D721Med (cell line): Measurements from ENCODE around the gene PADI4.
A peak's percentile ranks its signal among the peaks of the same experiment; 100 is the strongest.
"Not testable (repeated sequence)": the region's sequence is repeated elsewhere in the genome, so short reads cannot be mapped to it uniquely, and the experiment has no call there.

Experiments used
- DNase-seq: peaks from one replicate; pipeline ENCODE4 v3.0.0; 2011; ENCODE audit warnings: low spot score; ENCODE audit not compliant: insufficient read length
- FAIRE-seq: peaks from 2 replicates; lab custom pipeline; 2011; peaks lifted over from hg19 to GRCh38; lab: Jason Lieb, UNC
- CTCF ChIP-seq: IDR thresholded peaks from 2 replicates; pipeline ENCODE4 v1.5.1; 2012; ENCODE audit warnings: mild to moderate bottlenecking, control low read depth; ENCODE audit not compliant: insufficient read depth; ENCODE audit errors: missing control alignments

PADI4 gene

GRCh38 chr1:17319561-17320350 is 11.8 kb downstream of the PADI4 start:
- no peak for TF ChIP-seq CTCF
- FAIRE-seq (no peak), DNase-seq (no peak)

GRCh38 chr1:17321857-17322390 is 13.9 kb downstream of the PADI4 start:
- FAIRE-seq, DNase-seq: not testable (repeated sequence)

- TF ChIP-seq CTCF, result no peak
- no peak for FAIRE-seq
- no peak for DNase-seq
Observed at GRCh38 chr1:17328855-17329254, 20.9 kb downstream of the PADI4 start.

GRCh38 chr1:17329610-17330009 is 21.6 kb downstream of the PADI4 start:
- no peak for TF ChIP-seq CTCF

GRCh38 chr1:17330856-17331255 is 22.9 kb downstream of the PADI4 start:
- no peak for DNase-seq
- TF ChIP-seq CTCF, result no peak
- FAIRE-seq, result no peak

More at GRCh38 chr1:17329610-17330009, 21.6 kb downstream of the PADI4 start:
- DNase-seq, result no peak
- FAIRE-seq, result no peak

GRCh38 chr1:17333081-17333480 is 25.1 kb downstream of the PADI4 start:
- no peak for FAIRE-seq
- no peak for TF ChIP-seq CTCF
- no peak for DNase-seq

GRCh38 chr1:17335821-17336710 is 28.1 kb downstream of the PADI4 start:
- peak; percentile 78 for TF ChIP-seq CTCF
- FAIRE-seq (no peak), DNase-seq (no peak)
